GM19193 (cell line): ENCODE results near the gene TMEM150B.

ENCODE experiments used
- POLR2A ChIP-seq: IDR thresholded peaks from 4 replicates; pipeline ENCODE4 v1.6.1; 2011; ENCODE audit not compliant: insufficient read depth, insufficient read length; ENCODE audit errors: extremely low read depth

TMEM150B gene

DNA sequence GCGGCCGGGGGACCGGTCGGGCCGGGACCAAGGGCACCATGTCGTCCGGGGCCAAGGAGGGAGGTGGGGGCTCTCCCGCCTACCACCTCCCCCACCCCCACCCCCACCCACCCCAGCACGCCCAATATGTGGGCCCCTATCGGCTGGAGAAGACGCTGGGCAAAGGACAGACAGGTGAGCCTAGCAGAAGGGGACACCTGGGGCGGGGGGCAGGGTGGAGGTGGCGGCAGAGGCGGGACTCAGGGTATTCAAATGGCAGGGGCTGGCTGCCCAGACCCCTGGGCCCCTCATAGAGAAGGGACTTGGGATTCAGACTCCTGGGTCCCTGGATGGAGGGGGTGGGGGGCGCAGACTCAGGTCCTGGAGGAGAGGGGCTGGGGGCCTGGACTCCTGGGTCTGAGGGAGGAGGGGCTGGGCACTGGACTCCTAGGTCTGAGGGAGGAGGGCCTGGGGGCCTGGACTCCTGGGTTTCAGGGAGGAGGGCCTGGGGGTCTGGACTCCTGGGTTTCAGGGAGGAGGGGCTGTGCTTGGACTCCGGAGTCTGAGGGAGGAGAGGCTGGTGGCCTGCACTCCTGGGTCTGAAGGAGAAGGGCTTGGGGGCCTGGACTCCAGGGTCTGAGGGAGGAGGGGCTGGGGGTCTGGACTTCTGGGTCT lies 40.6 kb downstream of the TMEM150B start:
- TF ChIP-seq POLR2A, result no peak

DNA sequence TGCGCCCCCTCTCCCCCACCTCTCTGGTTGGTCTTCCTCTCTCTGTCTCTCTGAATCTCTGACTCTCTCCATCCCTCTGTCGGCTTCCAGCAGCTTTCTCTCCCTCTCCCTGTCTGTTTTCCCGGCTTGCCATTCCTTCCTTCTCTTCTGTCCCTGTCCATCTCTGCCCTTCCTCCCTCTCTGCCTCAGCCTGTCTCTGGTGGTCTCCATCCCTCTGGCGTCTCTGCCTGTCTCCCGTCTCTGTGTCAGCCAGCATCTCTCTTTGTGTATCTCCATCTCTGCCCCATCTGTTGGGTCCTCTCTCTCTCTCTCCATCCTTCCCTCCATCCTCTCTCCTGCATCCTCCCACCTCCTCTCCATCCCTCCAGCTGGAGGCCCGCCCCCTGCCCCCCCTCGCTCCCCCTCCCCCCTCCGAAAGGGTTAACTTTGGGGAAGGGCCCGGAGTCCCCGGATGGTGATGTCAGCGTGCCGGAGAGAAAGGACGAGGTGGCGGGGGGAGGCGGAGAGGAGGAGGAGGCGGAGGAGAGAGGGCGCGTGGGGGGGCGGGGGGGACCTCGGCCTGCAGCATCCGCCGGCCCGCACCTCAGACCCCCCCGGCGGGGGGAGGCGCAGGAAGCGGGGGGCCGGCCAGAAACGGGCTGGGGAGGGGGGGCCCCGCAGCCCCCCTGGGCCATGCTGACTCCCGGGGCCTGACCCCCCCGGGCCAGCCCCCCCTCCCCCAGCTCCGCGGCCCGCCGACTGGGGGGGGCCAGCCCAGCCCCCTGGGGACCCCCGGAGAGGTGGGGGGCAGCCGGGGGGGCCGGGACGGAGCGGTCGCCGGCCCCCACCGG lies 41.4 kb downstream of the TMEM150B start, which contains the start of gene BRSK1:
BRSK1 (plus strand) TSS at position 450 of the 830 bp plus-strand sequence. CDS start 446 bp downstream, outside the sequence.
- no peak for TF ChIP-seq POLR2A

DNA sequence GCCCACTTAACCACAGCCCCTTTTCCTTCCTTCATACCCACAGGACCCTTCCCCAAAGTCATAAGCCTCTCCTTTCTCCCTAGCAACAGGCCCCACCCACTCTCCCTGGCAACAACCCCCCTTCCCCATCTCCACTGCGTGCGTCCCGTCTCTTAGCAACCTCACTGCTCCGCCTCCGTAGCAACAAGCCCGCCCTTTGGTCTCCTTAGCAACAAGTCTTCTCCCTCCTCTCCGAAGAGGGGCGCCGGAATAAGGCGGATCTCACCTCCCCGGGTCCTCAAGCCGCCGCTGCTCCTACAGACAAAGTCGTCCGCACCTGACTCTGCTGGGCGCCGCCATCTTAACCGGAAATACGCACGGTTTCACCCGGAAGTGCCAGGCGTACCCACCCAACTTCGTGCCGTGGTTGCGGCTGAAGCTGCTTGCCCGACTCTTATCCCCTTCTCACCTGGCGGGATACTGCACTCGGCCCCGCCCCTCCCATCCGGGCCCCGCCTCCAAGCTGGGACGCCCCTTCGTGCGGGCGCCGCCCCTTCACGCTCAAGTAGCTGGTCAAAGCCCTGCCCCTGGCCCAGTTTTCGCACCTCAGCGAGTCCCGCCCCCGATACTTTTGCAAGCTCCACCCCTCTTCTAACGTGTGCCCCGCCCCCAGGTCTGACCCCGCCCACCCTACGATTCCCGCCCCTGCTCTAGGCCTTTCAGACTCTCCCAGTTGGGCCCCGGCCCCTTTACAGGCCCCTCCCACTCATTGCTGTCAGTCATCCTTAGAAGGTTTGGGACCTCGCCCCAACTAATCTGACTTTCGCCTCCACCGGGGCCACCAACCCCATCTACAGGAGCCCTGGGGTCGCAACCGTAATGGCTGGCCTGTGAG lies 45.1 kb downstream of the TMEM150B start, which contains the start of gene HSPBP1:
HSPBP1 (minus strand) TSS at position 341 of the 874 bp plus-strand sequence. CDS start 502 bp downstream, outside the sequence.
- TF ChIP-seq POLR2A, result peak; percentile 73

DNA sequence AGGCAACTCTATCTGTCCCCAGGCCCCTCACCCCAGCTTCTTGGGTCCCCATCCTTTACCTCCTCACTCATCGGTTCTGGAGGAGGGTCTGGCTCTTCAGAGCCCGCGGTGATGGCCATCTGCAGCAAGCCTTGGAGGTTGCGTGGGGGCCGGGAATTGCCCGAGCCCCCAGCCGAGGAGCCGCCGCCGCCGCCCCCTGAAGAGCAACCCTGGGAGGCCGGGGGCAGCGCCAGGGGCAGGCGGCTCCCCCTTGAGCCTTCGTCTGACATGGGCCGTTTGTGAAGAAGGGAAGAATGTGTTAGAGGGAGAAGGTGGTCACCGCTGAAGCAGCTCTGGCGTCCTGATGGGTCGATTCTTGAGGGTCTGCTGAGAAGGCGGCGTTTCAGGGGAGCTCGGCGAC lies 45.8 kb downstream of the TMEM150B start:
- TF ChIP-seq POLR2A, result no peak

DNA sequence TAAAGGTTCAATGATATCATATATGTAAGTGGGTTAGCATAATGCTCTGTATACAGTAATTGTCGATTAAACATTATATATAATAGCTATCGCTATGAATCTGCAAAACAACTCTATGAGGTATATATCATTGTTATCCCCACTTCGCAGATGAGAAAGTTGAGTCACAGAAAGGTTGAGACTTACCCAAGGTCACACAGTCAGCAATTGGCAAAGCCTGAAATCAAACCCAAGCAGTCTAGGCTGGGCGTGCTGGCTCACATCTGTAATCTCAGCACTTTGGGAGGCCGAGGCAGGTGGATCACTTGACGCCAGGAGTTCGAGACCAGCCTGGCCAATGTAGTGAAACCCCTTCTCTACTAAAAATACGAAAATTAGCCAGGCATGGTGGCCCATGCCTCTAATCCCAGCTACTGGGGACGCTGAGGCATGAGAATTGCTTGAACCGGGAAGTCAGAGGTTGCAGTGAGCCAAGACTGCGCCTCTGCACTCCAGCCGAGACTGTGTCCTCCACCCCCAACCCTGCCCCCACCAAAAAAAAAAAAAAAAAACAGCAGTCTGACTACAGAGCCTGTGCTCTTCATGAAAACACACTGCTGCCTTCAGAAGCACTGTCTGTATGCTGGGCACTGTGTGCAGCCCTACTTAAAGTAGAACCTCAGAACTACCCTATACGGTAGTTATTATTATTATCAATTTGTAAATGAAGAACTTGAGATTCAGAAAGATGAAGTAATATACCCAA lies 46.6 kb downstream of the TMEM150B start:
- no peak for TF ChIP-seq POLR2A

DNA sequence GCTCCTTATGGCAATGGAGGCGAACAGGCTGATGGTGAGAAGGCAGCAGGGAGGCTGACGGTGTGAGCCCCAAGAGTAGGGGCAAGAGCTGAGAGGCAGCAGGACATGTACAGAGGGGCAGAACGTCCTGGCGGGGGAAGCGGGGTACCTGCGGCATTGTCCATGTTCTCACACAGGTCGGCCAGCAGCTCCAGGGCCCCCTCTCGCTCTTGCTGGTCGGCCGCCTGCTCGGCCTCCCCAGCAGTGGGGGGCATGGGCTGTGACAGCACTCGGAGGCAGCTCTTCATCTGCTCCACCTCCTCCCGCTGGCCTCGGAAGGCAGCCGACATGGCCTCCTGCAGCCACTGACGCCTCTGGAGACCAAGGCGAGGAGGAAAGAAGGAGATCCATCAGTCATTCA lies 47.6 kb downstream of the TMEM150B start:
- TF ChIP-seq POLR2A, result no peak

DNA sequence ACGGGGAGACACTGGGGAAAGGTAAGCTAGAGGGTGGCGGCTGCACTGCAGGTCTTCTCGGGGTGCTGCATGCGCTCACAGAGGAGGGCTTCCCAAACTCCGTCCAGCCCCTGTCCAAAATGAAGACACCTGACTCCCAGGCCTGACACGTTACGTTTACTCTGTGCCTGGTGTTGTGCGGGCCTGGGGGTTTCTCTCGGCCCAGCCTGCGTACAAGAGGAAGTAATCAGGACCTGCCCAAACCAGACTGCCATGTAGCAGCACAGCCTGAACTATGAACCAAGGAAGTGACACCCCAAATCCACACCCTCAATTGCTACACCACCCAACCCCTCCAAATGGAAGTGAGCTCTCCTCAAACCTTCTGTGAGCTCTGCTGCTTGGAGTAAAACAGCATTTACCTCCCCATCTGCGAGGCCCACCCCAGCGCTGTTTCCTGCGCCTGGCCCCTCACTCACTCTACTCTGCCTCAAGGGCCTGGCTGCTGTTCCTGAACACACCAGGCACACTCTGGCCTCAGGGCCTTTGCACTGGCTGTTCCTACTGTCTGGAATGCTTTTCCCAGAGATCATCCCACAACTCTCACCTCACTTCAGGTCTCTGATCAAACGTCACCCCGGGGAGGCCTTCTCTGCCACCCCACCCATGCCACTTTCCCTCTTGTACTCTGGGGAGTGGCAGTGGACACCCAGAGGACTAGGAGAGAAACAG lies 48.3 kb downstream of the TMEM150B start:
- no peak for TF ChIP-seq POLR2A

DNA sequence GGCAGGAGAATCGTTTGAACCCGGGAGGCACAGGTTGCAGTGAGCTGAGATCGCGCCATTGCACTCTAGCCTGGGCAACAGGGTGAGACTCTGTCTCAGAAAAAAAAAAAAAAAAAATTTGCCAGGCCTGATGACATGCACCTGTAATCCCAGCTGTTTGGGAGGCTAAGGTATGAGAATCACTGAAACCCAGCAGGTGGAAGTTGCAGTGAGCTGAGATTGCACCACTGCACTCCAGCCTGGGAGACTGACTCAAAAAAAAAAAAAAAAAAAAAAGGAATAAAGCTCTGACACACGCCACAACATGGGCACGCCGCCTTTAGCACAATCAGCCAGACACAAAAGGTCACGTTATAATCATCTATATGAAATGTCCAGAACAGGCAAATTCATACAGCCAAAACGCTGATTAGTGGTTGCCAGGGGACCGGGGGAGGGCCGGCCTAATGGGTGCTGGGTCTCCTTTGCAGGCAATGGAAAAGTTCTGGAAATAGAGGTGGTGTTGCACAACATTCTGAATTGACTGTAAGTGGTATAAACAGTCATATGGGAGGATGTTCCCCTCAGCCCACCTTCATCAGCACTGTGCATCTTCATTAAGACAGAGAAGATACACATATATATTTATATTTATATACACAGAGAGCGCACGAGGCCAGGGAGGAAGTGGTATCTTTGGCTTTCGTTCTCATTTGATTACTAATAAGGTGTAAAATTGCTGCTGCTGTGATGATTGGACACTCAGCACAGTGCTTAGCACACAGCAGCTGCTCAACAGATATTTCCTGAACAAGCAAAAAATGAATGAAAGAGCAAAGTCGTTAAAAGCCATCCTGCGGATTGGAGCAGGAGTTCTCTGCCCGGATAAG lies 49.1 kb downstream of the TMEM150B start:
- TF ChIP-seq POLR2A, result no peak

DNA sequence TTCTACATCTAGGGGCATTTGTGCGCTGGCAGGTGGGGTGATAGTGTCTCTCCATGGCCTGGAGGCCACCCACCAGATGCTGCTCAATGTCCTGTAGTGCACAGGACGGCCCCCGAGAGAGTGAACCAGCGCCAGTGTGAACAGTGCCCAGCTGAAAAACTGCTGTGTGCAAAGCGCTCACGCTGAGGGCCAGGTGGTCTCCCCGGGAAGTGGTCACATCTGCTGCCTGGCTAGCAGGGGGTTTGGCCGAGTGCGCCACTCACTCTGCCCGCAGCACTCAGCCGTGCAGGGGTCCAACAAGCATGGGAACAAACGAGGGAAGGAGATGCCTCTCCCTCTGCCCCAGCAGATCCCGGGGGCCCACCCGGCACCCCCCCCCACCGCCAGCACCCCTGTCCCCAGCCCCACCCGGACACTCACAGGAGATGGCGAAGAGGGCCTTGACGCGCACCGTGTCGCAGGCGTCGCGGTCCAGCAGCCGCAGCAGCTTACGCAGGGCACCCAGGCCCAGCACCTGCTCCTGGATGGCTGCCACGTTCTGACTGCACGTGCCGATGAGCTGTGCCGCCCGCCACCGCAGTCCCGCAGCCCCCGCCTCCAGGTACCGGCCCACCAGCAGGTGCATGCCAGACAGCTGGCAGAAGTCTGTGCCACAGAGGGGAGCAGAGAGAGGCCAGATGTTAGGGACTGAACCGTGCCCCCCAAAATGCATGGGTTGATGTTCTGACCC lies 51.0 kb downstream of the TMEM150B start:
- no peak for TF ChIP-seq POLR2A

DNA sequence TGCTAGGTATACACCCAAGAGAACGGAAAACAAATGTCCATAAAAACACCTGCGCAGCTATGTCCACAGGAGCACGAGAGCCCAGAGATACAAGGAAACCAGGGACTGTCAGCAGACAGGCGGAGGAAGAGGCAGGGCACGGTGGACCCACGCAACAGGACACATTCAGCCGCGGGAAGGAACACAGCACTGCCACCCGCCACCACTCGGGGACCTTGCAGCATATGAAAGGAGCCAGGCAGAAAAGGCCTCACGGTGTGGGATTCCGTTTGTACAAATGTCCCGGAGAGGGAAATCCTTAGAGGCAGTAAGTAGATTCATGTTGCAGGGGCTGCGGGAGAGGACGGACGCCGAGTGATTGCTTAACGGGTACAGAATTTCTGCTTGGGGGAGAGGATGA lies 53.0 kb downstream of the TMEM150B start:
- TF ChIP-seq POLR2A, result no peak

DNA sequence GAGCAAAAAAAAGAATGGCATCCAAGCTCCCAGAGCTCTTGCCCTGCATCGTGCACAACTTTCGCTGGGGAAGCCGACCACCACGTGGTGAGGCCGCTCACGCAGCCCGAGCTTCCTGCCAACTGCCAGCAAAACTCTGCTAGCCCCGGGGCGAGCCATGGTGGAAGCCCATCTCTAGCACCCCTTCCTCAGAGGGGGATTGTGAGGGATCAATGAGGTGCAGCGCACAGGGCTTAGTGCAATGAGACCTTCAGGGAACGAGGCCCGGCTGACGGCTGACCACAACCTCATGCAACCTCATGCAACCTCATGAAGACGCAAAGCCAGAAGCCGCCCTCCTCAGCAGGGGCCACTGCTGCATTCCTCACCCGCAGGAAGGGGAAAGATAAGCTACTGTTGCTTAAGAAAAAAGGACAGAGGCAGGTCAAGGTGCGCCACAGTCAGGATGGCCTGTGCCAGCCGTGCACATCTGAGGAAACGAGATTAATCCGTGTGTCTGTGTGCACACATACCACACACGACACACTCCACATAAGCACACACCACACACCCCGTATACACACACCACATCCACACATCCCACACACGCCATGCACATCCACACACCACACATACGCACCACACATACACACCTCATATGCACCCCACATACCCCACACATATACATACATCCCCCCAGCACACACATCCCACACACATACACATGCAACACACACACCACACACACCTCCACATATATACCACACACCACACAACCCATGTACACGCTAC lies 54.8 kb downstream of the TMEM150B start:
- TF ChIP-seq POLR2A, result no peak
